Upper lobe of right lung (tissue), 1 donor: Measurements from ENCODE around the gene LMTK3. TPM values are rescaled to one million over a fixed set of nuclear protein-coding genes. Genes with fewer than 3 reads are reported as not detected.

ENCODE experiments used
- ATAC-seq: fragments of 200-7000 bp; cut with Tn5 transposase; one replicate; pipeline ENCODE4 v1.9.1; 2020; ENCODE audit warnings: mild to moderate bottlenecking, moderate library complexity
- DNase-seq: peaks from one replicate; pipeline ENCODE4 v3.0.0-alpha.2; 2020
- H3K27ac ChIP-seq: fragments of 200-600 bp; one replicate; pipeline ENCODE4 v1.8.0; 2022
- H3K27me3 ChIP-seq: fragments of 200-600 bp; one replicate; pipeline ENCODE4 v1.8.0; 2022; ENCODE audit warnings: mild to moderate bottlenecking
- H3K36me3 ChIP-seq: fragments of 200-600 bp; one replicate; pipeline ENCODE4 v1.8.0; 2022
- H3K4me1 ChIP-seq: fragments of 200-600 bp; one replicate; pipeline ENCODE4 v1.8.0; 2022
- H3K4me3 ChIP-seq: fragments of 200-600 bp; one replicate; pipeline ENCODE4 v1.8.0; 2022; ENCODE audit warnings: mild to moderate bottlenecking
- H3K9me3 ChIP-seq: fragments of 200-600 bp; one replicate; pipeline ENCODE4 v1.8.0; 2022
- intact Hi-C: fragments of 100-400 bp; cut with DNase I; formaldehyde crosslinking; loops from one replicate; pipeline ENCODE4 v1.11.0; 2022
- total RNA-seq: library from RNA; stranded (reverse); fragmentation: NEBNext Ultra II Directional; extraction: Animal tissue kit (Norgen Biotek cat#: 25700); gene quantifications from one replicate; pipeline ENCODE4 v1.2.1, GENCODE V29; 2021
- TF ChIP-seq, protein P1 (sequence below): fragments of 200-600 bp; IDR thresholded peaks from one replicate; pipeline ENCODE4 v1.8.0; 2022; ENCODE audit warnings: antibody characterized with exemption
- donor health status: DM: no; HTN: yes; CAD: no; lungs with severe emphysema.

The LMTK3 gene
- total RNA-seq, 1 donor from 2014 or later, result 7.1 TPM

- TF ChIP-seq, protein P1, sequence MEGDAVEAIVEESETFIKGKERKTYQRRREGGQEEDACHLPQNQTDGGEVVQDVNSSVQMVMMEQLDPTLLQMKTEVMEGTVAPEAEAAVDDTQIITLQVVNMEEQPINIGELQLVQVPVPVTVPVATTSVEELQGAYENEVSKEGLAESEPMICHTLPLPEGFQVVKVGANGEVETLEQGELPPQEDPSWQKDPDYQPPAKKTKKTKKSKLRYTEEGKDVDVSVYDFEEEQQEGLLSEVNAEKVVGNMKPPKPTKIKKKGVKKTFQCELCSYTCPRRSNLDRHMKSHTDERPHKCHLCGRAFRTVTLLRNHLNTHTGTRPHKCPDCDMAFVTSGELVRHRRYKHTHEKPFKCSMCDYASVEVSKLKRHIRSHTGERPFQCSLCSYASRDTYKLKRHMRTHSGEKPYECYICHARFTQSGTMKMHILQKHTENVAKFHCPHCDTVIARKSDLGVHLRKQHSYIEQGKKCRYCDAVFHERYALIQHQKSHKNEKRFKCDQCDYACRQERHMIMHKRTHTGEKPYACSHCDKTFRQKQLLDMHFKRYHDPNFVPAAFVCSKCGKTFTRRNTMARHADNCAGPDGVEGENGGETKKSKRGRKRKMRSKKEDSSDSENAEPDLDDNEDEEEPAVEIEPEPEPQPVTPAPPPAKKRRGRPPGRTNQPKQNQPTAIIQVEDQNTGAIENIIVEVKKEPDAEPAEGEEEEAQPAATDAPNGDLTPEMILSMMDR, result no peak
- intact Hi-C loops, result no loop called here
- ATAC-seq (peak; percentile 95), DNase-seq (peak; percentile 100)
- Histone ChIP-seq H3K27ac (peak overlapping the region; percentile 99), H3K27me3 (no peaks in the 10 kb centered on the region), H3K36me3 (peaks cover 35% of the 10 kb centered on the region), H3K4me1 (peaks cover 13% of the 10 kb centered on the region), H3K9me3 (no peaks in the 10 kb centered on the region), H3K4me3 (peak overlapping the region; percentile 95)
Observed at GRCh38 chr19:48468772-48469288, 42.8 kb downstream of the LMTK3 start.

DNA sequence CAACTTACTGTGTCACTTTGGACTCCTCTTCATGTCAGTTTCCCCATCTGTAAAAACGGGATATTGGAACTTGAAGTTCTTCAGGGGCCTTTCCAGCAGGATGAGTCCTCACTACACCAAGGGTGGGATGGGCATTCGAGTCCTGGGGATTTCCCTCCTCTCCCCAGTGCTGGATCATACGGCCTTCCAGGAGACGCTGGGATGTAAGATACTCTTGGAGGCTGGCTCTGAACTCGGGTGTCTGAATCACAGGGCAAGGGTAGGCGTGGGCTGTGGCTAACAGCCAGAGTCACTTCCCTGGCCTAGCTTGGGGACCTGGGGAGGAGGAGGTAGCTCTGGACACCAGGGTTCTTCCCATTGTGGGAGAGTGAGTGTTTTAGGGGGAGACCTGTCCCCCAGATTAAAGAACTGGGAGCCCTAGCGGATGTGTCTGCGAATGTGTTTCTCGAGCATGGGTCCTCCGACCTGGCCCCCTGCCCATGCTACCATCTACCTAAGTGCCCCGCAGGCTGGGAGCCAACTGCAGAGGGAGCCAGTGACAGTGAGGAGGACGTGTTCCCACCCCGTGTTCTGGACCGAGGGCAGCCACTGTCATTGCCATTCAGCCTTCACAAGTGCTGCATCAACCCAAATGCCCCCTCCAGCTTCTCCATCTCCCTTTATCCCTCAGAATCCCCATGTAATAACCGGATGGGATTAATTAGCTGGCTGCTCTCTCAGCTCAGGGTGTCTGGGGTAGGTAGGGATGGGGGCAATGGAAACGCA is 44.9 kb downstream of the LMTK3 start:
- TF ChIP-seq, protein P1, result no peak
- H3K4me1 ChIP-seq, result peaks cover 13% of the 10 kb centered on the region
- DNase-seq (no peak), ATAC-seq (no peak)
- no peak overlapping the region for H3K27ac ChIP-seq
- H3K4me3 ChIP-seq, result no peak overlapping the region
- no peaks in the 10 kb centered on the region for H3K27me3 ChIP-seq
- H3K9me3 ChIP-seq, result no peaks in the 10 kb centered on the region
- H3K36me3 ChIP-seq, result peaks cover 14% of the 10 kb centered on the region
- intact Hi-C loops, result no loop called here

GRCh38 chr19:48465215-48465614 is 46.4 kb downstream of the LMTK3 start:
- intact Hi-C loops, result no loop called here
- Histone ChIP-seq H3K4me3 (no peak overlapping the region), H3K27ac (no peak overlapping the region), H3K9me3 (no peaks in the 10 kb centered on the region), H3K36me3 (no peaks in the 10 kb centered on the region), H3K4me1 (peaks cover 8% of the 10 kb centered on the region), H3K27me3 (no peaks in the 10 kb centered on the region)
- no peak for ATAC-seq
- DNase-seq, result no peak
- TF ChIP-seq, protein P1, result no peak

DNA sequence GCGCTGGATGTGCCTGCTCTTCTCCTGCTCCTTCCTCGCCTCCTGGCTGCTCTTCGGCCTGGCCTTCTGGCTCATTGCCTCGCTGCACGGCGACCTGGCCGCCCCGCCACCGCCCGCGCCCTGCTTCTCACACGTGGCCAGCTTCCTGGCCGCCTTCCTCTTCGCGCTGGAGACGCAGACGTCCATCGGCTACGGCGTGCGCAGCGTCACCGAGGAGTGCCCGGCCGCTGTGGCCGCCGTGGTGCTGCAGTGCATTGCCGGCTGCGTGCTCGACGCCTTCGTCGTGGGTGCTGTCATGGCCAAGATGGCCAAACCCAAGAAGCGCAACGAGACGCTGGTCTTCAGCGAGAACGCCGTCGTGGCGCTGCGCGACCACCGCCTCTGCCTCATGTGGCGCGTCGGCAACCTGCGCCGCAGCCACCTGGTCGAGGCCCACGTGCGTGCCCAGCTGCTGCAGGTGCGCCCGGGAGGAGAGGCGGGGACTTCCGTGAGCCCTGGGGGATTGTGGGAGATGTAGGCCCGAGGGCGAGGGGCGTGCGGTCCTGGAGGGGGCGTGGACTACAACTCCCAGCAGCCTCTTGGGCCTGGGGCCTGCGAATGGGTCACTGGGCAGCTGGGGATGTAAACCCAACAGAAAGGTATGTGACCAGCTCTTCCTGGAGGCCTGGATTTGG is 49.5 kb downstream of the LMTK3 start:
- DNase-seq, result peak; percentile 58

DNA sequence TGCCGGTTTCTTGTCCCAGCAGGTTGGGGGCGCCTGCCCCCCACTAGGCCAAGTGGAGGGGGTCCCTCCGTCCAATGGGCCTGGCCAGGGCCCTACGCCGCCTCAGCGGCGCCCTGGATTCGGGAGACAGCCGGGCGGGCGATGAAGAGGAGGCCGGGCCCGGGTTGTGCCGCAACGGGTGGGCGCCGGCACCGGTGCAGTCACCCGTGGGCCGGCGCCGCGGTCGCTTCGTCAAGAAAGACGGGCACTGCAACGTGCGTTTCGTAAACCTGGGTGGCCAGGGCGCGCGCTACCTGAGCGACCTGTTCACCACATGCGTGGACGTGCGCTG is 50.0 kb downstream of the LMTK3 start:
- peak; percentile 21 for ATAC-seq
- Histone ChIP-seq H3K4me3 (no peak overlapping the region), H3K27ac (no peak overlapping the region), H3K4me1 (no peaks in the 10 kb centered on the region), H3K9me3 (no peaks in the 10 kb centered on the region), H3K27me3 (no peaks in the 10 kb centered on the region), H3K36me3 (peaks cover 11% of the 10 kb centered on the region)
- no peak for DNase-seq
- TF ChIP-seq, protein P1, result no peak
- intact Hi-C loops, result no loop called here

More for the DNA sequence above, 49.5 kb downstream of the LMTK3 start:
- H3K27me3 ChIP-seq, result no peaks in the 10 kb centered on the region
- ATAC-seq, result no peak
- H3K9me3 ChIP-seq, result no peaks in the 10 kb centered on the region
- intact Hi-C loops, result no loop called here
- TF ChIP-seq, protein P1, result no peak
- H3K27ac ChIP-seq, result no peak overlapping the region
- no peak overlapping the region for H3K4me3 ChIP-seq
- H3K36me3 ChIP-seq, result peaks cover 6% of the 10 kb centered on the region
- H3K4me1 ChIP-seq, result no peaks in the 10 kb centered on the region
